OCI-LY7 (cell line): ENCODE results near the gene TFCP2L1.

Source experiments
- CTCF ChIP-seq: fragments of 200-600 bp; sonication (generic); conservative IDR thresholded peaks from 2 replicates; pipeline ENCODE4 v1.5.1; 2014; ENCODE audit warnings: mild to moderate bottlenecking, antibody characterized with exemption, low read length, moderate library complexity, mixed read lengths
- EZH2phosphoT487 ChIP-seq: fragments of 200-600 bp; sonication (generic); IDR thresholded peaks from 2 replicates; pipeline ENCODE4 v1.6.1; 2018; ENCODE audit warnings: low read depth, borderline replicate concordance, mild to moderate bottlenecking, mixed run types, antibody characterized with exemption, low read length, moderate library complexity, mixed read lengths

DNA sequence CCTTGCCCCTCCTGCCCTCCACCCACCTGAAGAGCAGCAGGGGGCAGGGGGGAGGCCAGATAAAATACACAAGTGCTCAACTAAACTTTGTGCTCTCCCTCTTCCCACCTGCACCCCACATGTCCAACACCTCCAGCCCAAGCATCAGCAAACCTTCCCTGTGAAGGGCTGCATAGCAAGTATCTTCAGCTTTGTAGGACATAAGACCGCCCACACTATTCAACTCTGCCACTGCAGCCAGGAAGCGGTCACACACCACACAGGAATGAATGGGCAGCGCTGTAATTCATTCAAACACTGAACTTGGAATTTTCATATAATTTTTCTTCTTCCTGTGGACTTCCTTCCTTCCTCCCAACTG is 27.5 kb downstream of the TFCP2L1 start:
- TF ChIP-seq CTCF (no peak), EZH2phosphoT487 (no peak)
